ENCODE data around the gene SYDE1. TPM values are rescaled to one million over a fixed set of nuclear protein-coding genes. Genes with fewer than 3 reads are reported as not detected.

The SYDE1 gene
- total RNA-seq, 1 donor from 2014 or later = 0.71 TPM

GRCh38 chr19:15108845-15109767, 1.9 kb downstream of the SYDE1 start:
- Mint-ChIP-seq H3K27ac (ENCODE audit: unreplicated experiment) (no peak overlapping the region), H3K4me1 (ENCODE audit: low read depth, unreplicated experiment) (no peaks in the 10 kb centered on the region), H3K36me3 (ENCODE audit: unreplicated experiment) (no peaks in the 10 kb centered on the region), H3K4me3 (ENCODE audit: unreplicated experiment) (no peak overlapping the region), H3K27me3 (ENCODE audit: unreplicated experiment) (peaks cover 2% of the 10 kb centered on the region), H3K9me3 (ENCODE audit: unreplicated experiment) (peaks cover 3% of the 10 kb centered on the region)
- no peak for DNase-seq
- TF ChIP-seq, protein P1, sequence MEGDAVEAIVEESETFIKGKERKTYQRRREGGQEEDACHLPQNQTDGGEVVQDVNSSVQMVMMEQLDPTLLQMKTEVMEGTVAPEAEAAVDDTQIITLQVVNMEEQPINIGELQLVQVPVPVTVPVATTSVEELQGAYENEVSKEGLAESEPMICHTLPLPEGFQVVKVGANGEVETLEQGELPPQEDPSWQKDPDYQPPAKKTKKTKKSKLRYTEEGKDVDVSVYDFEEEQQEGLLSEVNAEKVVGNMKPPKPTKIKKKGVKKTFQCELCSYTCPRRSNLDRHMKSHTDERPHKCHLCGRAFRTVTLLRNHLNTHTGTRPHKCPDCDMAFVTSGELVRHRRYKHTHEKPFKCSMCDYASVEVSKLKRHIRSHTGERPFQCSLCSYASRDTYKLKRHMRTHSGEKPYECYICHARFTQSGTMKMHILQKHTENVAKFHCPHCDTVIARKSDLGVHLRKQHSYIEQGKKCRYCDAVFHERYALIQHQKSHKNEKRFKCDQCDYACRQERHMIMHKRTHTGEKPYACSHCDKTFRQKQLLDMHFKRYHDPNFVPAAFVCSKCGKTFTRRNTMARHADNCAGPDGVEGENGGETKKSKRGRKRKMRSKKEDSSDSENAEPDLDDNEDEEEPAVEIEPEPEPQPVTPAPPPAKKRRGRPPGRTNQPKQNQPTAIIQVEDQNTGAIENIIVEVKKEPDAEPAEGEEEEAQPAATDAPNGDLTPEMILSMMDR (IDR thresholded peaks at IDR 0.05; ENCODE audit: partially characterized antibody, unreplicated experiment) = no peak

- Mint-ChIP-seq H3K36me3 (ENCODE audit: unreplicated experiment) (no peaks in the 10 kb centered on the region), H3K27ac (ENCODE audit: unreplicated experiment) (no peak overlapping the region), H3K4me3 (ENCODE audit: unreplicated experiment) (no peak overlapping the region), H3K4me1 (ENCODE audit: low read depth, unreplicated experiment) (no peaks in the 10 kb centered on the region), H3K9me3 (ENCODE audit: unreplicated experiment) (peaks cover 3% of the 10 kb centered on the region), H3K27me3 (ENCODE audit: unreplicated experiment) (peaks cover 2% of the 10 kb centered on the region)
- no peak for DNase-seq
- TF ChIP-seq, protein P1 (IDR thresholded peaks at IDR 0.05; ENCODE audit: partially characterized antibody, unreplicated experiment) = no peak
Observed at GRCh38 chr19:15109768-15110417, 2.7 kb downstream of the SYDE1 start.

- TF ChIP-seq, protein P1 (IDR thresholded peaks at IDR 0.05; ENCODE audit: partially characterized antibody, unreplicated experiment) = no peak
- peaks cover 2% of the 10 kb centered on the region for H3K27me3 Mint-ChIP-seq (ENCODE audit: unreplicated experiment)
- H3K27ac Mint-ChIP-seq (ENCODE audit: unreplicated experiment) = no peak overlapping the region
- no peaks in the 10 kb centered on the region for H3K36me3 Mint-ChIP-seq (ENCODE audit: unreplicated experiment)
- DNase-seq = no peak
- H3K4me1 Mint-ChIP-seq (ENCODE audit: low read depth, unreplicated experiment) = no peaks in the 10 kb centered on the region
- H3K4me3 Mint-ChIP-seq (ENCODE audit: unreplicated experiment) = no peak overlapping the region
- H3K9me3 Mint-ChIP-seq (ENCODE audit: unreplicated experiment) = peaks cover 5% of the 10 kb centered on the region
Observed at GRCh38 chr19:15110418-15110815, 3.2 kb downstream of the SYDE1 start.

DNA sequence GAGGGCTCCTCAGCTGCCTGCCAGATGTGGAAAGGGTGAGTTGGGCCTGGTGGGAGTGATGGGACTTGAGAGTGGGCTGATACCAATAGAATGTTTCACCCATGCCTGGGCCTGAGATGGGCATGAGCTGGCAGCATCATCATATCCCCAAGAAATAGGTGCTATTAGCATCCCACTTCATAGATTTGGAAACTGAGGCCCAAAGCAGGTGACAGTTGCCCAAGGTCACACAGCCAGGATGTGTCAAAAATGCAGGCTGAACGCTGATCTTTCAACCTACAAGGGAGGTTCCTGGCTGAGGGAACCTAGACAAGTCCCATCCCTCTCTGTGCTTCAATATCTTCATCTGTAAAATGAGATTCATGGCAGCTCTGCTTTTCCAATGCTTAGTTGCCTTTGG, 4.6 kb downstream of the SYDE1 start:
- no peak for DNase-seq
- Mint-ChIP-seq H3K27me3 (ENCODE audit: unreplicated experiment) (peaks cover 2% of the 10 kb centered on the region), H3K4me3 (ENCODE audit: unreplicated experiment) (no peak overlapping the region), H3K27ac (ENCODE audit: unreplicated experiment) (no peak overlapping the region), H3K36me3 (ENCODE audit: unreplicated experiment) (no peaks in the 10 kb centered on the region), H3K4me1 (ENCODE audit: low read depth, unreplicated experiment) (no peaks in the 10 kb centered on the region), H3K9me3 (ENCODE audit: unreplicated experiment) (peaks cover 4% of the 10 kb centered on the region)
- TF ChIP-seq, protein P1 (IDR thresholded peaks at IDR 0.05; ENCODE audit: partially characterized antibody, unreplicated experiment) = no peak

DNA sequence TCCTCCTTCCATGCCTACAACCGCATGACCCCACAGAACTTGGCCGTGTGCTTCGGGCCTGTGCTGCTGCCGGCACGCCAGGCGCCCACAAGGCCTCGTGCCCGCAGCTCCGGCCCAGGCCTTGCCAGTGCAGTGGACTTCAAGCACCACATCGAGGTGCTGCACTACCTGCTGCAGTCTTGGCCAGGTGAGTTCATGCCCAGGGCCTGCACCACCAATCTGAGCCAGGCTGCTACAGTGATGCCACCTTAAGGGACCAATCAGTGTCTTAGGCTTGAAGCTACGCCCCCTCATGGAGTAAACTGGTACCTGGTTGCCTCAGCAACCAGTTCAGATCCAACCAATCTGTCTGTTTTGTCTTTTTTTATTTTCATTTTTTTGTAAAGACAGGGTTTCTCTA, 5.2 kb downstream of the SYDE1 start:
- Mint-ChIP-seq H3K36me3 (ENCODE audit: unreplicated experiment) (no peaks in the 10 kb centered on the region), H3K9me3 (ENCODE audit: unreplicated experiment) (peaks cover 4% of the 10 kb centered on the region), H3K27ac (ENCODE audit: unreplicated experiment) (no peak overlapping the region), H3K27me3 (ENCODE audit: unreplicated experiment) (peaks cover 2% of the 10 kb centered on the region), H3K4me3 (ENCODE audit: unreplicated experiment) (no peak overlapping the region), H3K4me1 (ENCODE audit: low read depth, unreplicated experiment) (no peaks in the 10 kb centered on the region)
- TF ChIP-seq, protein P1 (IDR thresholded peaks at IDR 0.05; ENCODE audit: partially characterized antibody, unreplicated experiment) = peak; percentile 25
- no peak for DNase-seq
